CD14-positive monocyte (primary cell): ENCODE measurements around the gene FKBP5. TPM values are rescaled to one million over a fixed set of nuclear protein-coding genes. Genes with fewer than 3 reads are reported as not detected.

ENCODE experiments used
- DNase-seq, 3 donors: peaks; one replicate each; pipeline ENCODE4 v3.0.0-alpha.2; 2011 to 2022
- H2AFZ ChIP-seq: 2 replicates; pipeline ENCODE4 v1.6.0; 2012; ENCODE audit warnings: mild to moderate bottlenecking, low read depth, low read length, inconsistent platforms; ENCODE audit not compliant: insufficient read depth, poor library complexity, severe bottlenecking
- H3K27ac ChIP-seq, 2 donors: 1 replicate in 1 of 2; 2 replicates in 1 of 2; pipeline ENCODE4 v1.5.1; 2012 to 2013; ENCODE audit warnings: low read length in 2 of 2, control low read depth in 1 of 2, inconsistent platforms in 1 of 2, low read depth in 1 of 2, mild to moderate bottlenecking in 1 of 2
- H3K27me3 ChIP-seq, 2 donors: one replicate each; pipeline versions ENCODE4 v1.6.0 to v1.6.1; 2011 to 2013; ENCODE audit warnings: low read length in 2 of 2; ENCODE audit not compliant: control insufficient read depth in 2 of 2, insufficient read depth in 2 of 2
- H3K36me3 ChIP-seq, 2 donors: replicated peaks in 1 of 2; 1 replicate in 1 of 2; 2 replicates in 1 of 2; pipeline versions ENCODE4 v1.5.1 to v1.6.1; 2012 to 2013; ENCODE audit warnings: low read length in 2 of 2, control low read depth in 1 of 2, inconsistent platforms in 1 of 2, mild to moderate bottlenecking in 1 of 2; ENCODE audit not compliant: insufficient read depth in 2 of 2, control insufficient read depth in 1 of 2
- H3K4me1 ChIP-seq, 2 donors: 1 replicate in 1 of 2; 2 replicates in 1 of 2; pipeline versions ENCODE4 v1.5.1 to v1.6.1; 2012 to 2013; ENCODE audit warnings: low read length in 2 of 2, control low read depth in 1 of 2, inconsistent platforms in 1 of 2, mild to moderate bottlenecking in 1 of 2, moderate library complexity in 1 of 2; ENCODE audit not compliant: insufficient read depth in 2 of 2, control insufficient read depth in 1 of 2
- H3K4me2 ChIP-seq: replicated peaks from 2 replicates; pipeline ENCODE3; 2012; ENCODE audit warnings: low read length, moderate library complexity, mild to moderate bottlenecking; ENCODE audit not compliant: poor library complexity, severe bottlenecking; ENCODE audit errors: extremely low read depth
- H3K4me3 ChIP-seq, 3 experiments: fragments of 200-600 bp in 1 of 3; sonication (generic) in 1 of 3; replicated peaks in 1 of 3; 1 replicate in 2 of 3; 2 replicates in 1 of 3; pipeline ENCODE4 v1.5.1; 2011 to 2013; ENCODE audit warnings: low read length in 3 of 3, mild to moderate bottlenecking in 3 of 3, control low read depth in 2 of 3, low read depth in 2 of 3, inconsistent platforms in 1 of 3, moderate library complexity in 1 of 3
- H3K79me2 ChIP-seq: 2 replicates; pipeline ENCODE4 v1.6.0; 2012; ENCODE audit warnings: mild to moderate bottlenecking, control low read depth, inconsistent platforms, low read length, moderate library complexity; ENCODE audit not compliant: insufficient read depth
- H3K9ac ChIP-seq: 2 replicates; pipeline ENCODE4 v1.6.0; 2017; ENCODE audit warnings: low read length, mild to moderate bottlenecking; ENCODE audit not compliant: insufficient read depth, poor library complexity, severe bottlenecking
- H3K9me3 ChIP-seq, 2 donors: replicated peaks in 1 of 2; 1 replicate in 1 of 2; 2 replicates in 1 of 2; pipeline versions ENCODE4 v1.5.1 to v1.6.1; 2012 to 2013; ENCODE audit warnings: low read length in 2 of 2, control low read depth in 1 of 2; ENCODE audit not compliant: control insufficient read depth in 1 of 2, insufficient read depth in 1 of 2
- H4K20me1 ChIP-seq: 2 replicates; pipeline ENCODE4 v1.6.0; 2012; ENCODE audit warnings: mild to moderate bottlenecking, low read length, control low read depth, moderate library complexity; ENCODE audit not compliant: insufficient read depth
- H3K27ac Mint-ChIP-seq, 7 donors: one replicate each; pipeline ENCODE4 v1.8.0; 2020; ENCODE audit warnings: mild to moderate bottlenecking in 7 of 7, mixed read lengths in 7 of 7, moderate library complexity in 6 of 7, inconsistent platforms in 2 of 7
- H3K27me3 Mint-ChIP-seq, 3 donors: one replicate each; pipeline ENCODE4 v1.8.0; 2021 to 2022; ENCODE audit warnings: low read depth in 3 of 3, mild to moderate bottlenecking in 3 of 3, mixed read lengths in 3 of 3, moderate library complexity in 3 of 3, inconsistent platforms in 1 of 3
- H3K36me3 Mint-ChIP-seq, 2 donors: one replicate each; pipeline ENCODE4 v1.8.0; 2020; ENCODE audit warnings: mixed read lengths in 2 of 2, inconsistent platforms in 1 of 2, mild to moderate bottlenecking in 1 of 2
- H3K4me1 Mint-ChIP-seq: one replicate; pipeline ENCODE4 v1.8.0; 2020; ENCODE audit warnings: mild to moderate bottlenecking, mixed read lengths
- H3K4me3 Mint-ChIP-seq, 2 donors: one replicate each; pipeline ENCODE4 v1.8.0; 2020; ENCODE audit warnings: mild to moderate bottlenecking in 2 of 2, mixed read lengths in 2 of 2, moderate library complexity in 1 of 2
- H3K9me3 Mint-ChIP-seq, 7 donors: one replicate each; pipeline ENCODE4 v1.8.0; 2020 to 2022; ENCODE audit warnings: mixed read lengths in 7 of 7, mild to moderate bottlenecking in 6 of 7, moderate library complexity in 6 of 7, inconsistent platforms in 2 of 7
- WGBS: methylation state at CpG from one replicate; pipeline ENCODE4 v1.1.5; 2013; ENCODE audit warnings: missing lambda C conversion rate; ENCODE audit not compliant: insufficient coverage; 5-methylcytosine and 5-hydroxymethylcytosine counted together
- intact Hi-C, 2 donors: fragments of 100-400 bp; cut with micrococcal nuclease; formaldehyde crosslinking; loops; one replicate each; pipeline versions ENCODE4 v1.15.0 to v1.15.1; 2023
- polyA plus RNA-seq, 3 donors: library from polyadenylated mRNA; depleted of rRNA in 1 of 3; unstranded in 2 of 3; stranded (reverse) in 1 of 3; fragments of 300-500 nt in 2 of 3; fragments of >200 nt in 1 of 3; fragmentation: Illumina TruSeq in 2 of 3; gene quantifications; 1 replicate in 2 of 3; 2 replicates in 1 of 3; pipeline ENCODE4 v1.2.3, GENCODE V29; 2012 to 2021
- TF ChIP-seq, protein P1 (sequence below): fragments of 200-600 bp; IDR thresholded peaks from one replicate; pipeline ENCODE4 v1.8.0; 2022; ENCODE audit warnings: antibody characterized with exemption, mild to moderate bottlenecking

The FKBP5 gene
- polyA plus RNA-seq, 3 donors, result 20.2 to 58.5 (median 56.9) TPM

DNA sequence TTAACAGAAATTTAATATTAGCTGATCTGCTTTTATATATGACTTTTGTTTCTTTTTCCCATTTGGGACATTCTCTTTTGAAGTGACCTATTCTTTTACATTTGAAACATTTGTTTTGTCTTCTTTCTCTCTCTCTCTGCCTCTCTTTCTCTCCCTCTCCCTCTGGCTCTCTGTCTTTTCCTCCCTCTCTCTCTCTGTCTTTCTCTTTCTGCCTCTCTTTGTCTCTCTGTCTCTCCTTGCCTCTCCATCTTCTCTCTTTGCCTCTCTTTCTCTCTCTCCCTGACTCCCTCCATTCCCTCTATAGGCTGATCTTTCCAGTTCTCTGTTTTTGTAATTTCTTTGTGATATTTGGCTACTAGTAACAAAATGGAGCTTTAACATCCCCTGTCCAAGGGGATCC lies 124.0 kb downstream of the FKBP5 start:
- Histone ChIP-seq H3K4me3 (no peak overlapping the region), H3K9ac (no peak overlapping the region), H4K20me1 (peaks cover 4% of the 10 kb centered on the region), H3K9me3 (peaks cover 0 to 5% of the 10 kb centered on the region in 2 donors), H2AFZ (no peak overlapping the region), H3K4me2 (no peak overlapping the region), H3K4me1 (no peaks in the 10 kb centered on the region), H3K27ac (no peak overlapping the region), H3K36me3 (no peaks in the 10 kb centered on the region), H3K27me3 (no peaks in the 10 kb centered on the region), H3K79me2 (no peaks in the 10 kb centered on the region)
- peaks cover 4 to 12% (median 8%) of the 10 kb centered on the region in 3 donors for H3K27me3 Mint-ChIP-seq
- peaks cover 4 to 12% (median 8%) of the 10 kb centered on the region in 7 donors for H3K9me3 Mint-ChIP-seq
- H3K4me3 Mint-ChIP-seq, result no peak overlapping the region
- H3K4me1 Mint-ChIP-seq, result no peaks in the 10 kb centered on the region
- H3K36me3 Mint-ChIP-seq, result peaks cover 0 to 2% of the 10 kb centered on the region in 2 donors
- no peak for DNase-seq
- H3K27ac Mint-ChIP-seq, result no peak overlapping the region
- intact Hi-C loops, result no loop called here
- TF ChIP-seq, protein P1, sequence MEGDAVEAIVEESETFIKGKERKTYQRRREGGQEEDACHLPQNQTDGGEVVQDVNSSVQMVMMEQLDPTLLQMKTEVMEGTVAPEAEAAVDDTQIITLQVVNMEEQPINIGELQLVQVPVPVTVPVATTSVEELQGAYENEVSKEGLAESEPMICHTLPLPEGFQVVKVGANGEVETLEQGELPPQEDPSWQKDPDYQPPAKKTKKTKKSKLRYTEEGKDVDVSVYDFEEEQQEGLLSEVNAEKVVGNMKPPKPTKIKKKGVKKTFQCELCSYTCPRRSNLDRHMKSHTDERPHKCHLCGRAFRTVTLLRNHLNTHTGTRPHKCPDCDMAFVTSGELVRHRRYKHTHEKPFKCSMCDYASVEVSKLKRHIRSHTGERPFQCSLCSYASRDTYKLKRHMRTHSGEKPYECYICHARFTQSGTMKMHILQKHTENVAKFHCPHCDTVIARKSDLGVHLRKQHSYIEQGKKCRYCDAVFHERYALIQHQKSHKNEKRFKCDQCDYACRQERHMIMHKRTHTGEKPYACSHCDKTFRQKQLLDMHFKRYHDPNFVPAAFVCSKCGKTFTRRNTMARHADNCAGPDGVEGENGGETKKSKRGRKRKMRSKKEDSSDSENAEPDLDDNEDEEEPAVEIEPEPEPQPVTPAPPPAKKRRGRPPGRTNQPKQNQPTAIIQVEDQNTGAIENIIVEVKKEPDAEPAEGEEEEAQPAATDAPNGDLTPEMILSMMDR, result no peak

- Histone ChIP-seq H4K20me1 (no peaks in the 10 kb centered on the region), H3K27me3 (no peaks in the 10 kb centered on the region), H3K4me3 (no peak overlapping the region), H3K27ac (no peak overlapping the region), H2AFZ (no peak overlapping the region), H3K4me1 (peaks cover 0 to 3% of the 10 kb centered on the region in 2 donors), H3K36me3 (no peaks in the 10 kb centered on the region), H3K9me3 (peaks cover 0 to 5% of the 10 kb centered on the region in 2 donors), H3K4me2 (no peak overlapping the region), H3K9ac (no peak overlapping the region), H3K79me2 (no peaks in the 10 kb centered on the region)
- Mint-ChIP-seq H3K4me1 (peaks cover 4% of the 10 kb centered on the region), H3K36me3 (no peaks in the 10 kb centered on the region), H3K9me3 (peaks cover 3 to 9% (median 6%) of the 10 kb centered on the region in 7 donors), H3K27me3 (peaks cover 4 to 12% (median 6%) of the 10 kb centered on the region in 3 donors), H3K4me3 (no peak overlapping the region), H3K27ac (no peak overlapping the region)
- no peak for DNase-seq
- 45% methylated on average over 7 of the region's 11 CpGs for WGBS
- intact Hi-C loops, result no loop called here
- TF ChIP-seq, protein P1, result no peak
These were observed 126.7 kb downstream of the FKBP5 start for GRCh38 chr6:35562060-35562459.
